Stimulated activated CD4-positive, alpha-beta T cell treated with anti-CD3 and anti-CD28 coated beads, TNF-alpha, amount 100 ng/mL, for 48 hours (primary cell): ENCODE results near the gene DSCAM.

Source experiments
- DNase-seq, 3 donors: peaks; one replicate each; pipeline ENCODE4 v3.0.0-alpha.2; 2020; ENCODE audit warnings: low read depth in 3 of 3

The DSCAM gene

DNA sequence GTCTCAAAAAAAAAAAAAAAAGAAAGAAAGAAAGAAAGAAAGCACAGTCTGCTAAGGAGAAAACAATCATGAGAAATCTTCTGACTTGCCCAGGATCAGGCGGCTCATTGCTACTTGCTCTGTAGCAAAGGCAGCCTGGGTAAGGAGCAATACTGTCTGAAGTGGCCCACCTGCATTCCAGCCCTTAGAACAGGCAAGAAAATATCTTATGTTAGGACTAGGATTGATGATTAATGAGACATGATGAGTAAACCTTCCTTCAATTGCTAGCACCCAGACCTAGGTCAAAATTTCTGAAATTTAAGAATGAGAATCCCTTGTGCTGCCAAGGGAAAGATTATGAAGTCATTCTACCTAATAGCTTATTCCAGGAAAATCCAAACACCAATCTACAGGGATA, 140.8 kb downstream of the DSCAM start:
- no peak for DNase-seq

DNA sequence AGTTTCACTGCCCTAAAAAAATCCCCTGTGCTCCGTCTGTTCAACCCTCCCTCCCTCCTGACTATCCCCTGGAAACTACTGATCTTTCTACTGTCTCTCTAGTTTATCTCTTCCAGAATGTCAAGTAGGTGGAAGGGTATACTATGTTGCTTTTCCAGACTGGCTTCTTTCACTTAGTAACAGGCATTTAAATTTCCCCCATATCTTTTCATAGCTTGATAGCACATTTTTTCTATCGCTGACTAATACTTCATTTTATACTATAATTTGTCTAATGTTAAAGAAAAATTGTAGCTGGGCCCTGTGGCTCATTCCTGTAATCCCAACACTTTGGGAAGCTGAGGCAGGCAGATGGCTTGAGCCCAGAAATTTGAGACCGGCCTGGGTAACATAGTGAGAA, 142.8 kb downstream of the DSCAM start:
- DNase-seq, result no peak

DNA sequence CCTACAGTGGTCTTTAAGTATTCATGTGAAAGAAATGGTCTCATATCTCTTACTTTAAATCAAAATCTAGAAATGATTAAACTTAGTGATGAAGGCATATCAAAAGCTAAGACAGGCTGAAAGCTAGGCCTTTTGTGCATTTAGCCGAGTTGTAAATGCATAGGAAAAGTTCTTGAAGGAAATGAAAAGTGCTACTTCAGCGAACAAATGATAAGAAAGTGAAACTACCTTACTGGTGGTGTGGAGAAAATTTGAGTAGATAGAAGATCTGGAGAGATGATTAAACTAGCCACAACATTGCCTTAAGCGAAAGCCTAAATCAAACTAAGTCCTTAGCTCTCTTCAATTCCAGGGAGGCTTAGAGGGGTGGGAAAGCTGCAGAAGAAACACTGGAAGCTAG, 147.6 kb downstream of the DSCAM start:
- no peak for DNase-seq

DNA sequence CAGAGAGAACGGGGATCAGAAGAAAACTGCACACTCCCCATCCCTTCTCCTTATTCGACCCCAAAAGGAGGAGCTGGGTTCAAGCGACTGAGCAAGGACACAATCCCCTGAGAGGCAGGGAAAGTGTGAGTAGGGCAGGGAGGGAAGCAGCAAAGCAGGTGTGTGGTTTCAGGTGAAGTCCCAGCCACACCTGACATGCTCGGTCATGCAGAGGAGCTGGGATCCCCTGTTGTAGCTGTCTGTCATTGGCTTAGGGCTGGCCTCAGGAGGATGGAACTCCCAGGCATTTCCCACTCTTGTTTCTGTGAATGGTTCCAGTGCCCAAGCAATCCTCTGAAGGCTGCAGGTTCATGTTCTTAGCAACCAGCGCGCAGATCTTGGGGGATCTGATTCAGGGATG, 150.7 kb downstream of the DSCAM start:
- DNase-seq, result no peak

DNA sequence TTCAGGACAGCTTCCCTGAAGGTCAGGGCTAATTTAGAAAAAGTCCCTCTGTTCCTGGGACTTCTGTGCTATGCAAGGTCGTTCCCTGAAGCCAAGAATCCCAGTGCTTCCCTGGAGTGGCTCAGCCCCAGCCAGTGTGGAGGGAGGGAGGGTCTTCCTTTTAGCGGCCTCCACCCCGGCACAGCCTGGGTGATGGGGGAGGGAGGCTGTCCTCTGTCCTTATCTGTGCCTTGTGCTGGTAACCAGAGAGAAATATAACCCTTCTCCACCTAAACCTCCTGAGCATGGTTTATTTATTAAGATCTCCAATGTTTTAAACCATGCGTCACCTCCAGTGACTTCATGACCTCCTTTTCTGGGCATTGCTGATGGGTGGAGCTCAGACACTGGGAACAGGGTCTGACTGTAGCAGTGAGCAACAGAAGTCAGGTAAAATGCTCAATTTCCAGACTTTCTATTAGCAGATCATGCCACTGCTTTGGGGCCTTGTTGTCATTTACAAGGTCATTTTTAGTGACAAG, 157.1 kb downstream of the DSCAM start:
- DNase-seq, result no peak

DNA sequence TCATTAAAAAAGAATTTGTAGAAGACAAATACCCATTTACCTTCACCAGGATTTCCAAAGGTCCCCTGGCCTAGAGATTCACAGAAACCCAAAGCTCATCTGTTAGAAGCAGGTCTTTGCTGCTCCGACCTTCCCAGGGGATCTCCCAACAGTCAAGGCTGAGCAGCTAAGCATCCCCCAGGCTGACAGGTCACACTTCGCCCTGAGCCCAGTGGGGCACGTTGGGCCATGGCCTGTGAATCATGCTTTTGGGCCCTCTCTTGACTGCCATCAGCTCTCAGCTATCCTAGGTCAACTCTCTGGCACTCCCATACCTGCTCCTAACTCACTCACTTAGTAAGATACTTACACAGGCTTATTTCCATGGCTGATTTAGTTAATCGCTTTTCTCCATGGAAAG, 157.7 kb downstream of the DSCAM start:
- no peak for DNase-seq

DNA sequence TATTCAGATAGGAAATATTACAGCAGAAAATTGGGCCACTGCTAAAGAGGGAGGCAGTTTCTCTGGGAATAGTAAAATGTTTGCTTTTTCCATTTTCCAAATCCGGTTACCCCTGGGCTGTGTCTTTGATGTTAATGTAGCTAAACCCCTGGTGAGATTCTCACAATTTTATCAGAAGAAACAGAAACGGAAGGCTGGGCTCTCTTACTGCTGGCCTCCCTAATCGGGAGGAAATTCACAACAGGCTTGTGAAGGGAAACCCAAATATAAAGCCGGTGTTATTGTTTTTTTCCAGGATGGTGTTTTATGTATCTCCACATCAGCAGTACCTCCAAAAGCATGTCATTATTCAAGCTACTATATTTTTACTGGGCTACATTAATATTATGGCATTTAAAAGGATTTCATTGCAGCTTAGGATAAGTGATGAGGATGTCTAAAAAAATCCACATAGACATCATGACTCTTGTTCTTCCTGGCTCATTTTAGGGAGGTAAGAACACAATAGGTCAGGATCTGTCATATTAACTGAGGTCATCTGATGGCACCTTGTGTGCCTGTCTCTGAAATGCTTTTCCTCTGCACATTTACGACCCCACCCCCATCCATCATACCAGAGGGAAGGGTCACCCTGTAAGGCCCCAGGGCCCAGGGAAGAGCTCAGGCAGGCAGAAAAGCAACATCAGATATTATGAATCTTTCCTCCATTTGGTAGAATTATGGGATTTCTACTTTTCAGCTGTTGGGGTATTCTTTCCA, 158.7 kb downstream of the DSCAM start:
- DNase-seq, result no peak

DNA sequence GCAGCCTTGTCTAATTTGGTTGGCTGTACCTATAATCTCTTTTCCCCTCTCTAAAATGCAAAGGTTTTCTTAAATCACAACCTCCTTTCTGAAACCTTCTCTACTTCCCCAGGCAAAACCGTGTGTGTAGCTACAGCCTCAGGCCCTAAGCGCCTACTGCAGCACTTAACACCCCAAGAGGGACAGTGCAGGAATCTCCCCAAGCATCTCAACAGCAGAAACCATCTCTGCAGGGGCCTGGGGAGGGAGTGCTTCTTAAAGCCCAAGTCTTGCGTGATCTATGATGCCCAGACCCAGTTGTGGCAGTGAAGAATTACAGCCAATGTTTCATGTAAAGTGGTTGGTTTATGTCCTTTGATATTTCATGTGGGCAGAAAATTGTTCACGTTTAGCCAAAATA, 159.3 kb downstream of the DSCAM start:
- no peak for DNase-seq

DNA sequence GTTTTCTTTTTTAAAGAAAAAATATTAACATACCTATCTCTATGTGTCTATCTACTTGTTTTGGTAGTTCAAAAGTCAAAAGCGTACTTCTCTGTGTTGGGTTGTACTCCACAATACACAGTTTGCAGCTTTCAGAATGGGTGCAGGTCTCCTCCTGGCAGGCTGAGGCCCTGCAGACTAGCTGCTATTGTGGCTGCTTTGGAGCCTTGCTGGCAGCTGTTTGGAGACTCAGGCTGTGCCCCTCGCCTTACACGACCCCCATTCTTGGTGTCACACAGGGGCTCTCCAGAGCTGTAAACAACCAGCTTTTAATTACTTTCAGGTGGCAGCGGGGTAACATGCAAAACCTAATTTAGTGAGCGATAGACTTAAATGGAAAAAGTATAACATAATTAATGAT, 160.4 kb downstream of the DSCAM start:
- no peak for DNase-seq

DNA sequence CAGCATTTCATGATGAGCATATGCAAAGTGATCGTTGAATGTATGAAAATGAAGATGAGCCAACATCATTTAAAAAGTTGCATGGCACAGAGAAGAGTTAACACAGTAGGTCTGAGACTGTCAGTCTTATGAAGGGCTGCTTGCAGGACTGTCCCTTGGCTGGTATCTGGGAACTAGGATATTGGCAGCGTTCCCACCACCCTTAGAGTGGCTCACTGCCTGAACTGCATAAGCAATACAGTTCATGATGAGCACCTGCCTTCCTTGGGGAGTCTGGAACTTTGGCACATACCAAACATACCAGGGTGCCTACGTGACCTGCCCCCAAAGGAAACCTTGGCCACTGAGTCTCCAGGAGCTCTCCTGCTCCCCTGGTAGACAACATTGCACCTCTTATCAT, 161.8 kb downstream of the DSCAM start:
- DNase-seq, result no peak

DNA sequence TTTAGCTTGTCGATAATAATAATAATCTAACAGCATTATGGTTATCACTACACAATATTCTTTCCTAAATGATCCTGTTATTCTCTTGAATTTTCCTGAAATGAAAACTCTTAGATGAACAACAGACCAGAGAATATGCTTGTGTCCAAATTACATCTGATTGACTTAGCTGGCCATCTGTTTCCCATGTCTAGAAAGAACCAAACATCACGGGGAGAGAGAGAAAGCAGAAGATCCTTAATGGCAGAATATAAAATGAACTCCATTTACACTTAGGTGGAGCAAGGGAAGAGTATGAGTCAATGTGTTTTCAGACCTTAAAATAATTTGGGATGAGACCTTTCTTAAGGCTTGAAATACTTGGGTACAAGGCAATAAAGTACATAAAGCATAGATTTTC, 162.2 kb downstream of the DSCAM start:
- DNase-seq, result no peak

DNA sequence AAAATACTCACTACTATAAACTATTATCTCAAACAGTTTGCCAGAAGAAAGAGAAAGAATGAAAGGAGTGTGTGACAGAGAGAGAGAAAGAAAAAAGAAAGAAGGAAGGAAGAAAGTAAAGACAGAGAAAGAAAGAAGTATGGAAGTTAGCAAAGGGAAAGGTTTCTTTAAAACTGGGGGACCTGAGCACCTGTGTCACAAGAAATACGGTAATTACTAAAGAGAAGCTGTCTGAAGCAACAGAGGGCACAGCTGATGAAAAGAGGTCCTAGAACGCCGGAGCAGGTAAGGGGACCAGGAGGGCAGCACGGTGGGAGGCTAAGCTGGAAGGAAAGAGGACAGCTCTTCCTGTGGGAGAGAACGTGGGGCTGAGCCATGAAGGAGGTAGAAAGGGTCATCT, 163.6 kb downstream of the DSCAM start:
- no peak for DNase-seq

DNA sequence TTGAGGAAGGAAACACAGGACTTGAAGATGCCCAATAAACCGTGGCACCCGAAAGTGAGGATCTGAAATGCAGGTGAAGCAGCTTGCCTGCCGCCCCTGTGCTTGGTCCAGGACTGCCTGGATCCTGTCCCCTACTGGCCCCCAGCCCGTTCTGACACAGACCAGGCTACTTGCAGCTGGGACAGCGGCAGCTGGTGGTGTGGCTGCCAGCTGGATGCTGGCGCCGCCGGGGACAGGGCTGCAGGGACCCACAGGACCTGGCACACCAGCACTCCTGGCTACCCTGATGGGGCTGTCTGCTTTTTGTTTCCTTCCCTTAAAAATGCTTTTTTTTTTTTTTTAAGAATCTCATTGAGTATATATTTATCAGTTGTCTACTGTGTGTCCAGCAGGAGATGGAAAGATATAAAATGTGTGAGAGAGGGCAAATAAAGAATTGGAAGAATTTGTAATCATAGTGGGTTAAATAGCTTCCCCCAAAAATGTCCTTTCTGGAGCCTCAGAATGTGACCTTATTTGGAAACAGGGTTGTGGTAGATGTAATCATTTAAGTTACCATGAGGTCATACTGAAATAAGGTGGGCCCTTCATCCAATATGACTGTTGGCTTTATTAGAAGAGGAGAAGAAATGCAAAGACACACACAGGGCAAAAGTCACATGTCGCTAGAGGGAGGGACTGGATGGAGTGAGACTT, 165.6 kb downstream of the DSCAM start:
- DNase-seq, result no peak

DNA sequence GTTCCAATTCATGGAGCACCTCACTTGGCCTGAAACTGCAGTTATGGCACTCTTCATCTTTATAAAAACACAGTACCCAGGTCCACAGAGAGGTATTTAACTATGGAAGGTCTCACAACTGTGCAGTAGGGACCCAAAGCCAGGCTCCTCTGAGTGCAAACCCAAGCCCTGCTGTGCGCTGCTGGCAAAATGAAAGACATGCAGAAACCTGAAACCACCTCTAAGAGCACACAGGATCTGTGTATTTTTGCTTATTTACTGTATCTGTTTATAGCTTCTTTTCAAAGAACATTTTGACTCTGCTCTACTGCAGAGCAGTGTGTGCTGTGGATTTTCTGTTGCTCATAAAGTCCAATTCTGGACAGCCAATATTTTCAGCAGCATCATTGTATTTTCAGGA, 166.6 kb downstream of the DSCAM start:
- no peak for DNase-seq

DNA sequence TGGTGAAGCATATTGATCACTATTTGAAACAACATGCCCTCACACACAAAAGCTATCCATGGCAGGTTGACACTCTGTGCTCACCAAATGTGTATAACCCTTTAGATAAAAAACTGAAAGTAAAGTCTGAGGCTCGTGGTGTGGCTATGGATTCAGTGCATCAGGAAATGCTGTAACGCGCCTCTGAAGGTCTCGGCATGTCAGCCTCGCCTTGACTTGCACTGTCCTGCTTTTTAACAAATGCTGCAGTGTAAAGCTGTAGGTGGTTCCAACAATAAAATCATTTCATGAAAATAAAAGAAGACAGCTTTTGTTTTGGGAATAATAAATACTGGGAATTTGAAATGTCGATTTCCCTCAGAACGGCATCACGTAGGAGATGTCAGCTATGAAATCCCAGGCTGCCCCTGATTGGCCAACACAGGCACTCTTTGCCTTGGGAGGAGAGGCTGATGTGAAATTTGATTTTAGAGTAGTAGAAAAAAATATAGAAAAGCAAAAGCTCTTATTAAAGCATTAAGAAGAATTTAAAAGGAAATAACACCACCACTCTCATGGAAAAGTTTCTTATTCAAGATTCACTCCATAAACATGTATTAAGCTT, 168.2 kb downstream of the DSCAM start:
- DNase-seq, result no peak

DNA sequence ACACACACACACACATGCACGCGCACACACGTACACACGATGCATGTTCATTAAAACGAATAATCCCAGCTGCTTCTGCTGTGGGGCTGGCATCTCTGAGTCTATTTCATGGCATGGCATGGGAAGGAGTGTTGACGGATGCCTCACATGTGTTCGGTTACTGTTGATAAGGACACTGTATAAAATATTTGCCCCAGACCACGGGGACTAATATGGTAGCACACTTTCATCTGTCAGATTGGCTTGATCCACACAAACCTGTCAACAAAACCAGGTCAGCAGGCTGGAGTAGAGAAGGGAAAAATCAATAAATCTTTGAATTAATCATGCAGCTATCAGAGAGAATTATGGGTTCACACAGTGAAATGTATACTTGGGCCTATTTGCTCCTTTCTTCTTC, 171.9 kb downstream of the DSCAM start:
- DNase-seq, result no peak

DNA sequence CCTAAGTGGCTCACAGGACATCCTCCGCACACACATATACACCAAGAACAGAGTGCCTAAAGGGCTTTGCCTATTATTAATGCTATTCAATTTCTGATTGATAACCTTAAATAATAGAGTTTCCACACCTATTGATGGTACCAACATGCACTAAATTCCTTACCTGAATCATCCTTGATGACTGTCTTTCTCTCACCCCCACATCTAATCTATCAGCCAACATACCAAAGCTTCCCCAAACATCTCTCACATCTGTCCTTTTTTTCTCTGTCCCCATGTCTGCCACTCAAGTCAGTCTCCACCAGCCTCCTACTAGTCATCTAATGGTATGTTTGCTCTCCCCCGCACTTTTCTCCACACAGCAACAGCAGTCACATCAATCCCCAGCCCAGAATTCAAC, 174.4 kb downstream of the DSCAM start:
- DNase-seq, result no peak

DNA sequence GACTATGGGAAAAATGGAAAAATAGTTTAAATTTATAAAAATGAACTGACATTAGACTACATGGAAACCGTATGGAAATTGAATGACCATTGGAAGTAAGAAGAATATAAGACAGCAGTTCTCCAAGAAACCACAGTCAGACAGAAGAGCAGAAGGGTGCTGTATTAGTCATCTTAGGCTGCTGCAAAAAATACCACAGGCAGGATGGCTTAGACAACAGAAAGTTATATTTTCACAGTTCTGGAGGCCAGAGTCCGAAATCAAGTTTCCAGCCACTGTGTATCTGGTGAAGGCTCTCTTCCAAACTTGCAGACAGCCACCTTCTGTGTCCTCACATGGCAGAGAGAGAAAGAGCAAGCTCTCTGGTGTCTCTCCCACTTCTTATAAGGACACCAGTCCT, 175.2 kb downstream of the DSCAM start:
- no peak for DNase-seq

DNA sequence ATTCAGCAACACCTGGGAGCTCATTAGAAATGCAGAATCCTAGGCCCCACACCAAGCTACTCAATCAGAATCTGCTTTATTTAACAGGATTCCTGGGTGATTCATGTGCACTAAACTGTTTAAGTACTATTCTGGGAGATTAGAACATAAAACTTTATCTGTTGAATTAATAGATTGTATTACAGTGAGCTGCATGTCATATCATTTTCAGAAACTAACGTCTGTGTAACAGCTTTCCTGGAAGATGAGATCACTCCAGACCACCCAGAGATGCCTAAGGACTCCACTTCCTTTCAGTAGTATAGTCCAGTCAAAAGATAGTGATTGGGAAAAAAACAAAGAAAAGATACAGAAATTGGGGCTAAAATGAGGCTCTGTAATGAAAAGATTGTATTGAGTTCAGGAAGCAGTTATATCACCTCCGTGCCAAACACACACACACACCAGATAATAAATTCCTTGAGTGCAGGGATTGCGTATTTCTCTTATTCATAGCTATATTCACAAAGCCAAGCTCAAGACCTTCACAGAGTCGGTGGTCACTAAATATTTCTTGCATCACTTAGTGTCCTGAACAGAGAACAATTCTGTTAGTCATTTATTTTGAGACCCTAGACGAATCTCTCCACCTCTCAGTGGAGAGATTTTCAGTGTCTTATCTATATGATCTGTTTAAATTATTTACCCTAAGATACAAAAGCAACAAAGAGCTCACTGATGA, 178.2 kb downstream of the DSCAM start:
- DNase-seq, result no peak

DNA sequence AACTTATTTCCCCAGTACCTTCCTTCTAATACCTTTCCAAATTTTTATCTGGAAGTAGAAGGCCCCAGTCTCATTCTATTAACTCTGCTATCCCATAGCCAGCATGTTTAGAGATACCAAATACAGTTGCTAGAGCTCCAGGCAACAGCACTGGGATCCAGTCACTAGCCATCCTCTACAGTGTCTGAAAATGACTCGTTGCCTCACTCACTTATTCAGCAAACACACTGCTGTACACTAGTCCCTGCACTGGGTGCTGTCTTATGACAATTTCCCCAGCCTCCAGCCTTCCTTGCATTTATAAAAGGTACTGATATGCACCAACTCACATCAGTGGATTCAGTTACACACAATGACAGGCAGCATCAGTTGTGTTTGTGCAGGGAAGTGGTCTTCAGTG, 179.0 kb downstream of the DSCAM start:
- DNase-seq, result no peak

DNA sequence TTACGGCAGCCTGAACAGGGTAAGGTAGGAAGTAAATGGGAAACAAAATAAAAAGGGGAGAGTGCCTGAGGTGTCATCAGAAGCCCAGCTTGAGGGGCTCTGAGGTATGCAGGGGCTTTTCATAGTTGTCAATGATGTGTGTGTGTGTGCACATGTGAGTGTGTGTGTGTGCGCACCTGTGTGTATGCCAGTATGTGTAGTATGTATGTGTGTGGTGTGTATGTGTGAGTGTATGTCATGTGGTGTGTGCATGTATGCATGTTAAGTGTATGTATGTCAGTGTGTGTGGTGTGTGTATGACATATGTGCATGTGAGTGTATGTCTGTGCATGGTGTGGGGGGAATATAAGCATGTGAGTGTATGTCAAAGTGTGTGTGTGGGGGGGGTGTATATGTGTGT, 184.1 kb downstream of the DSCAM start:
- no peak for DNase-seq

DNA sequence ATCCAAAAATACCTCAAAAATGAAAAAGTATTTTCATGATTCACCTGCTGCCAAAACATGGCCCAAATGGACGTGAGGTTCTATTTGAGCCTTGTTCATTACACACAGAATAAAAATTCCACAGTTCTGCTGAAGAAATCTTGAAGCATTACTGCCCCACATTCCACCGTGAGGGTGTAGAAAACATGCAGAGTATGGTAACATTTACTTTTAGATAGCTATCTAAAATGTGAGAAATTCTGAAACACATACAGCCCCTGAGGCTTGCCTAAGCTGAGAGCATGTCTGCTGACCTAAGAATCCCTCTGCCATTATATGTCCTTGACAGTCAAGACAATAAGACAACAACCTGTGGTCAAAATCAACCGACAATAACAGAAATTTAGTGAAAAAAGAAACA, 186.5 kb downstream of the DSCAM start:
- no peak for DNase-seq
